ENCODE results near the gene SLC7A6.

DNA sequence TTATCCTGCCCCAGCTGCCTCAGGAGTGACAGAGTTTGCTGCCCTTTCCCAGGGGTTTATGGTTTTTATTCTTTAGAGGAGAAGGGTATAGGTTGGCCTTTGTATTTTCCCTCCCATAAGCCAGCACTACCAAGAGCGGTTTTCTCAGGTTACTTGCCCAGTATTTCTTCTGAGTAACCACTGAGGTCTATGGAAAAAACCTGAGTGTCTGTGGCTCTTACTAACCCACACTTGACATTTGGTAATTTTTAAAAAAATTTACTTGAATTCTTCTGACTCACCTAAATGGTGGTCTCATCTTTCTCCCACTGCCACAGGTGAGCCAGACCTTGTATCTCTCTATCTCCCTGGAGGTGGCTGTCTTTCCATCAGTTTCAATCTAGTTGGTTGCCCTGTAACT lies 6.0 kb downstream of the SLC7A6 start:
- no peak for TF ChIP-seq POLR2AphosphoS5 (IDR thresholded peaks at IDR 0.05; ENCODE audit: borderline replicate concordance, low read depth, low read length)
- no peak for TF ChIP-seq FOXP2 (optimal IDR thresholded peaks at IDR 0.05; ENCODE audit: control extremely low read depth, extremely low read length, insufficient read depth)
- TF ChIP-seq EZH2 (IDR thresholded peaks at IDR 0.05) = no peak
